ENCODE data around the gene FGF2. TPM values are rescaled to one million over a fixed set of nuclear protein-coding genes. Genes with fewer than 3 reads are reported as not detected.
A peak's percentile ranks its signal among the peaks of the same experiment; 100 is the strongest.
"Not testable (repeated sequence)": the region's sequence is repeated elsewhere in the genome, so short reads cannot be mapped to it uniquely, and the experiment has no call there.

FGF2 gene
- total RNA-seq, 1 experiment from 2014 or later, result 48.5 TPM

DNA sequence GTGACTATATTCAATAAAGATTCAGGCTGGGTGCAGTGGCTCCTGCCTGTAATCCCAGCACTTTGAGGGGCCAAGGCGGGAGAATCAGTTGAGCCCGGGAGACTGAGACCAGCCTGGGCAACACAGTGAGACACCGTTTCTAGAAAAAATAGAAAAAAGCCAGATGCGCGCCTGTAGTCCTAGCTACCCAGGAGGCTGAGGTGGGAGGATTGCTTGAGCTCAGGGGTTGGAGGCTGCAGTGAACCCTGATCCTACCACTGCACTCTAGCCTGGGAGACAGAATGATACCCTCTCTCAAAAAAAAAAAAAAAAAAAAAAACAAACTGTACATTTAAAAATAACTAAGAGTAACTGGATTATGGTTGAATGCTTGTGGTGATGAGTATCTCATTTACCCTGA, 94.7 kb downstream of the FGF2 start:
- no peak for DNase-seq
- peaks cover 9% of the 10 kb centered on the region; the same call in 1 of the 2 replicates for H3K36me3 ChIP-seq
- H3K9me3 ChIP-seq, result no peaks in the 10 kb centered on the region
- H3K27me3 ChIP-seq, result no peaks in the 10 kb centered on the region
- peak overlapping the region; percentile 91 for H3K4me3 ChIP-seq

DNA sequence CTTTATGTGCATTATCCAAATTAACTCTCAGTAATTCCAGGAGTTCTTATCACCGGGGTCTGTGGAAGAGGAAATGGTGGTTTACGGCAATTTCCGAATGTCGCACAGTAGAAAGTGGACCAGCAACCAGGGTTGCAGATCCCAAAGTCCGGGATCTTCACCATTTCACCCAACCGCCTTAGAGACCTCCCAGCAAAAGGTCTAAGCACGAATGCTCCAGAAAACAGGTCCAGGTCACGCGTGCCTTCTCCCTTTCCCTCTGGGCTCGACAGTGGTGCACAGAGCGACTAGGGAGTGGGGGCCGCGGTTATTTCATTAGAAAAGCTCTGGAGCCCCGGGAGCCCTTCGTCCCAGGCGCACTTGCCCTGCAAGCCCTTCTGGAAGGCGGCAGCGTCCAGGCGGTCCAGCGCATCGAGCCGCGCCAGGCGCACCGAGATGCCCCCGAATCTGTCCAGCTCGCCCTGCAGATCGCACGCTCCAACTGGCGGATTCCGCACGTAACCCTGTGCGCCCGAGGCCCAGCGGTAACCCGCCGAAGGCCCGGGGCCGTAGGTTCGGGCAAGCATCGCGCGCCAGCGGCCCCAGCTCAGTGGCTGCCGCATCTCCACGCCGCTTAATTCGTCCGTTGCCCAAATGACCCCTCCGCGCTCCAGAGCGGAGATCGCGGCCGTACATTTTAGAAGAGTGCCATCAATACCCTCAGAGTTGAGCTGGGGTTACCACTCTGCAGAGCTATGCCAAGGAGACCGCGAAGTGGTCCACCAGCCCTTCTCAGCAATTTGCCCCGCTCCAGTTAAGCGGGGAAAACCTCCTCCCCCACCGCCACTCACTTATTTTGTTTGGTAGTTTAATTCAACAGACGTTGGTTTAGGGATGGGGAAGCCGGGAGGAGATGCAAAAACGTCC, 95.6 kb downstream of the FGF2 start, which contains the start of gene NUDT6:
Gene NUDT6 (minus strand): TSS at position 627 of the 906 bp plus-strand sequence. CDS start 25 bp downstream, at position 602.
- H3K9me3 ChIP-seq, result no peaks in the 10 kb centered on the region
- DNase-seq, result peak; percentile 78
- H3K36me3 ChIP-seq, result peaks cover 6% of the 10 kb centered on the region; the same call in 1 of the 2 replicates
- H3K27me3 ChIP-seq, result no peaks in the 10 kb centered on the region
- H3K4me3 ChIP-seq, result peak within 1 kb of the TSS; percentile 91

DNA sequence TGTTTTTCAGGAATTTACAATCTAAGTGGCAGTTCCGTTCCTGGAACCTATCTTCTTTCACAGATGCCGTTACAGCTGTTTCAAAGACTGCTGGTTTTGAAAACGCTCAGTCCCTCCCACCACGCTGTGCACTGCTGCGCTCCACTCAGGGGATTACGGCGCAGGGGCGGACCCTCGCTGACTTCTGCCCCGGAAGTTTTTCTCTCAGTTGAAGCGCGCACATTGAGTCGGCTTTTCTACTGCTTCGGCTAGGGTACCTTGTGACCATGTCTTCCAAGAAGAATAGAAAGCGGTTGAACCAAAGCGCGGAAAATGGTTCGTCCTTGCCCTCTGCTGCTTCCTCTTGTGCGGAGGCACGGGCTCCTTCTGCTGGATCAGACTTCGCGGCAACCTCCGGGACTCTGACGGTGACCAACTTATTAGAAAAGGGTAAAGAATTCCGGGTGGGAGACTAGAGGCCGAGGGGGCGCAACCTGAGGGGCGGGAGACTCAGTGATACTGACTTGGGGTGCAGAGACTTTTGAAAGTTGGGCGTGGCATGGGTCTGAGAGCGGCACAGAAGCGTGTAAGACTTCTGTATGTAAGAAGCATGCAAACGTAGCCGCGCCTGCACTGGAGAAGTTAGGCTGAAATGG, 96.4 kb downstream of the FGF2 start:
- peak; percentile 88 for DNase-seq
- H3K36me3 ChIP-seq, result peaks cover 8% of the 10 kb centered on the region; the same call in 1 of the 2 replicates
- H3K4me3 ChIP-seq, result peak overlapping the region; percentile 91
- H3K9me3 ChIP-seq, result no peaks in the 10 kb centered on the region
- no peaks in the 10 kb centered on the region for H3K27me3 ChIP-seq

DNA sequence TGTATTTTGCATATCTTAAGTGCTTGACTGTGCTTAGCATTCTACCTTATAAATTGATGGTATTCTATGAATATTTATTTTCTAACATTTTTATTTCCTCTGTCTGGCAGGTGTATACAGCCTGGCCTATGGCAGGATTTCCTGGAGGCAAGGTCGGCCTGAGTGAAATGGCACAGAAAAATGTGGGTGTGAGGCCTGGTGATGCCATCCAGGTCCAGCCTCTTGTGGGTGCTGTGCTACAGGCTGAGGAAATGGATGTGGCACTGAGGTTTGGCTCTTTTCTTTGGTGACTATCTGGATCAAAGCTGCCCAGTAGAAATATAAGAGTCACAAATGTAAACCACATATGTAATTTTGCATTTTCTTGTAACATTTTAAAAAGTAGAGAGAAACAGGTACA, 102.3 kb downstream of the FGF2 start:
- no peaks in the 10 kb centered on the region for H3K9me3 ChIP-seq
- DNase-seq, result no peak
- H3K36me3 ChIP-seq, result peaks cover 47% of the 10 kb centered on the region
- no peaks in the 10 kb centered on the region for H3K27me3 ChIP-seq
- no peak overlapping the region for H3K4me3 ChIP-seq

DNA sequence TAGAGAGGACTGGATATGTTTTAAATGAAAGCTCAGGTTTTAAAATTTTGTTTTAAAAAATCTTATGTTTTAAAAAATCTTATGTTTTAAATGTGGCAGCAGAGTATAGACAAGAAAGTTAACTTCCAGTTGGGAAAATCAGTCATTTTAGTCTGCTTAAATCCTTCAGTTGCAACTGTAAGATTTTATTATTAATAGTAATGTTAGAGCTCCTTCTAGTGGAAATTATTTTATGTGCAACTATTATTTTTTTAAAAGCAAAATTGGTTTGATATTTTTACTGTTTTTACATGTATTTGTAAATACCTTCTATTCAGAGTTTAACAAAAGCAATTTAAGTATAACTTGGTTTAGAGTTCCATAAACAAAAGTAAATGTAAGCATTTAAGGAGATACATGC, 104.2 kb downstream of the FGF2 start:
- Histone ChIP-seq H3K27me3 (no peaks in the 10 kb centered on the region), H3K9me3 (no peaks in the 10 kb centered on the region), H3K4me3 (no peak overlapping the region), H3K36me3 (peaks cover 58% of the 10 kb centered on the region)
- no peak for DNase-seq

DNA sequence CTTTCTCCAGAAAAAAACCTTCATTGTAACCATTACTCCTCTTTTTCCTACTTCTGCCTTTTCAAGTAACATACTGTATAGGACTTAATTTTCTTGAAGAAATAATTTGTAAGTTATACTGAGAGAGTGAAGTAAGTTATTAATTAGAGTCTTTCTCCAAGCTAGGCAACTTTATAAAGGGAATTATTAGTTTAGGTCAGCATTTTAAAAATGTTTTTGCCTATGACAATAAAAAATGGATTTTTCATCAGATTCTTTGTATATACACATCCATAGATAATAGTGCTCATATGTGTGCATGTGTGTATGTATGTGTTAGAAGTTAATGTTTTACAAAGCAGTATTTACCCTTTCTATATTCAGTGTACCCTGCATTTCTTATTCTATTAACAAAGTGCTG, 106.1 kb downstream of the FGF2 start:
- Histone ChIP-seq H3K27me3 (no peaks in the 10 kb centered on the region), H3K36me3 (peaks cover 68% of the 10 kb centered on the region), H3K4me3 (no peak overlapping the region), H3K9me3 (no peaks in the 10 kb centered on the region)
- no peak for DNase-seq

DNA sequence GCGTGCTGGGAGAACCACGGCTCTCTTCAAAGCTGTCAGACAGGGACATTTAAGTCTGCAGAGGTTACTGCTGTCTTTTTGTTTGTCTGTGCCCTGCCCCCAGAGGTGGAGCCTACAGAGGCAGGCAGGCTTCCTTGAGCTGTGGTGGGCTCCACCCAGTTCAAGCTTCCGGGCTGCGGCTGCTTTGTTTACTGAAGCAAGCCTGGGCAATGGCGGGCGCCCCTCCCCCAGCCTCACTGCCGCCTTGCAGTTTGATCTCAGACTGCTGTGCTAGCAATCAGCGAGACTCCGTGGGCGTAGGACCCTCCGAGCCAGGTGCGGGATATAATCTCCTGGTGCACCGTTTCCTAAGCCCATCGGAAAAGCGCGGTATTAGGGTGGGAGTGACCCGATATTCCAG, 118.5 kb downstream of the FGF2 start:
- not testable (repeated sequence) for H3K27me3 ChIP-seq, H3K9me3 ChIP-seq, H3K4me3 ChIP-seq, DNase-seq
- peaks cover 29% of the 10 kb centered on the region for H3K36me3 ChIP-seq

DNA sequence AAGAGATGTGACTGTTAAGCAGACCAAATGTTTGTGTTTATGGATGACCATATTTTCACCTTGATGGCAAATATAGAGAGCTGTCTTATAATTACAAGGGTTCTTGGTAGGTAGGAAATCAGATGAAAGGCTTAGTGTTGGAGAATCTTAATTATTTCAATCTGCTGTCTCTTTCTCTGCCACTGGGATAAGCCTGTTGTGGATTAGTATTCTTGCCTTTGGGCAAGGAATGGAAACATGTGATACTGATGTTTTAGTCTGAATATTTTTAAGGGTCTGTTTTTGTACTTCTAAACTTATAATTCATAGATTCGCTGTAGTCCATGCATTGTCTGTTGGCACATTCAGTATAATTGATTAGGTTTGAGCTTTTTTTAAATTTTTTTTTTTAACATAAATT, 119.5 kb downstream of the FGF2 start:
- H3K9me3 ChIP-seq, result no peaks in the 10 kb centered on the region; the same call in 1 of the 2 replicates
- H3K36me3 ChIP-seq, result peaks cover 33% of the 10 kb centered on the region
- DNase-seq, result no peak
- H3K4me3 ChIP-seq, result no peak overlapping the region
- no peaks in the 10 kb centered on the region for H3K27me3 ChIP-seq

Other genes starting within 250 kb of the FGF2 start
- gene IL21, start 205.8 kb upstream of the FGF2 start, total RNA-seq (2014; rRNA removed; shearing (Covaris generic); ENCODE audit: low replicate concordance), result not detected in 2 replicates
- 2.6 and 5.6 TPM in 2 replicates for gene BBS12, start 94.1 kb upstream of the FGF2 start, total RNA-seq (2014; rRNA removed; shearing (Covaris generic); ENCODE audit: low replicate concordance)
- 17.9 and 34.5 TPM in 2 replicates for gene NUDT6, start 95.8 kb downstream of the FGF2 start, total RNA-seq (2014; rRNA removed; shearing (Covaris generic); ENCODE audit: low replicate concordance)

All from MG63 (cell line).